GM12878 (cell line): Measurements from ENCODE around the gene NPRL2. TPM values are rescaled to one million over a fixed set of nuclear protein-coding genes. Genes with fewer than 3 reads are reported as not detected.

Experiments used
- ATAC-seq: fragments of 200-7000 bp; cut with Tn5 transposase; 3 replicates; pipeline ENCODE4 v1.9.1; 2020; ENCODE audit warnings: mild to moderate bottlenecking, moderate library complexity
- BruUV-seq: library from RNA; stranded (reverse); fragments of 400-500 nt; replicated peaks from 2 replicates; lab custom pipeline; 2021; lab: Mats Ljungman, UMichigan
- CTCF ChIA-PET: fragments of 300-600 bp; sonication (Branson Sonifier 250); formaldehyde crosslinking; extraction: SDS; loops from one replicate; lab custom pipeline; 2021; ENCODE audit warnings: inconsistent platforms; lab: Yijun Ruan, JAX
- POLR2A ChIA-PET: fragments of 350-600 bp; formaldehyde crosslinking; extraction: SDS; loops from one replicate; lab custom pipeline; 2021; ENCODE audit warnings: inconsistent platforms; lab: Charles Lee
- RAD21 ChIA-PET: fragments of 300-600 bp; sonication (Branson Sonifier 250); formaldehyde crosslinking; loops from one replicate; lab custom pipeline; 2023; ENCODE audit warnings: antibody characterized with exemption; ENCODE audit not compliant: unreplicated experiment; lab: Charles Lee
- SMC1A ChIA-PET: fragments of 300-600 bp; sonication (Branson Sonifier 250); formaldehyde crosslinking; loops from one replicate; lab custom pipeline; 2023; ENCODE audit not compliant: unreplicated experiment, uncharacterized antibody; lab: Charles Lee
- DNase-seq: peaks from one replicate; pipeline ENCODE4 v3.0.0-alpha.2; 2011; ENCODE audit warnings: low read depth, low spot score
- FAIRE-seq: peaks from 3 replicates; lab custom pipeline; 2011; peaks lifted over from hg19 to GRCh38; lab: Jason Lieb, UNC
- H2AFZ ChIP-seq: 2 replicates; pipeline ENCODE4 v1.6.0; 2011; ENCODE audit warnings: low read depth, low read length, control low read depth; ENCODE audit not compliant: control insufficient read depth
- H3K27ac ChIP-seq: 2 replicates; pipeline ENCODE4 v1.5.1; 2011; ENCODE audit warnings: control low read depth; ENCODE audit not compliant: control insufficient read depth, insufficient read depth
- H3K27me3 ChIP-seq, 2 experiments: replicated peaks in 1 of 2; 2 replicates each; pipeline versions ENCODE4 v1.6.0 to v1.6.1; 2011; ENCODE audit warnings: low read length in 1 of 2; ENCODE audit not compliant: control insufficient read depth in 2 of 2, insufficient read depth in 2 of 2
- H3K36me3 ChIP-seq, 2 experiments: 2 replicates each; pipeline ENCODE4 v1.5.1; 2011; ENCODE audit warnings: low read length in 1 of 2; ENCODE audit not compliant: control insufficient read depth in 2 of 2, insufficient read depth in 2 of 2
- H3K4me1 ChIP-seq: 2 replicates; pipeline ENCODE4 v1.6.1; 2011; ENCODE audit warnings: mild to moderate bottlenecking, low read length, moderate library complexity, mixed read lengths; ENCODE audit not compliant: control insufficient read depth, insufficient read depth
- H3K4me2 ChIP-seq: 2 replicates; pipeline ENCODE4 v1.6.0; 2011; ENCODE audit warnings: control low read depth; ENCODE audit not compliant: control insufficient read depth, insufficient read depth
- H3K4me3 ChIP-seq: fragments of 200-600 bp; sonication (generic); 2 replicates; pipeline ENCODE4 v1.5.1; 2016
- H3K79me2 ChIP-seq: 2 replicates; pipeline ENCODE4 v1.6.0; 2011; ENCODE audit warnings: low read length; ENCODE audit not compliant: control insufficient read depth, insufficient read depth
- H3K9ac ChIP-seq: 2 replicates; pipeline ENCODE4 v1.8.0; 2011; ENCODE audit warnings: low read length, control low read depth, mixed read lengths; ENCODE audit not compliant: control insufficient read depth, insufficient read depth
- H3K9me3 ChIP-seq: replicated peaks from 3 replicates; pipeline ENCODE4 v1.5.1; 2011; ENCODE audit warnings: mild to moderate bottlenecking, low read length; ENCODE audit not compliant: control insufficient read depth, insufficient read depth
- H4K20me1 ChIP-seq: 2 replicates; pipeline ENCODE4 v1.6.0; 2011; ENCODE audit not compliant: control insufficient read depth, insufficient read depth
- HDGF ChIP-seq: fragments of 450-650 bp; IDR thresholded peaks from 2 replicates; pipeline ENCODE4 v1.6.1; 2016; ENCODE audit warnings: antibody characterized with exemption
- IRF4 ChIP-seq: IDR thresholded peaks from 2 replicates; pipeline ENCODE4 v1.6.1; 2011; ENCODE audit warnings: low read depth, low read length
- MTA2 ChIP-seq: fragments of 450-650 bp; IDR thresholded peaks from 2 replicates; pipeline ENCODE4 v1.6.1; 2016; ENCODE audit warnings: low read depth, mild to moderate bottlenecking, moderate library complexity
- MXI1 ChIP-seq: fragments of 150-350 bp; IDR thresholded peaks from 2 replicates; pipeline ENCODE4 v1.6.1; 2011; ENCODE audit warnings: low read depth, mild to moderate bottlenecking, inconsistent platforms, low read length, improper control_type of control experiment
- NFYA ChIP-seq: IDR thresholded peaks from 2 replicates; pipeline ENCODE4 v1.6.1; 2011; ENCODE audit warnings: low read depth, mild to moderate bottlenecking, low read length, improper control_type of control experiment, borderline replicate concordance
- NFYB ChIP-seq: IDR thresholded peaks from 2 replicates; pipeline ENCODE4 v1.6.1; 2011; ENCODE audit warnings: low read depth, mild to moderate bottlenecking, low read length, improper control_type of control experiment, moderate library complexity; ENCODE audit not compliant: insufficient read depth
- PAX8 ChIP-seq: fragments of 450-650 bp; IDR thresholded peaks from 2 replicates; pipeline ENCODE4 v1.6.1; 2017; ENCODE audit warnings: mild to moderate bottlenecking, moderate library complexity
- PML ChIP-seq: IDR thresholded peaks from 2 replicates; pipeline ENCODE4 v1.6.1; 2012; ENCODE audit warnings: low read length, inconsistent platforms
- POLR2AphosphoS2 ChIP-seq: IDR thresholded peaks from 2 replicates; pipeline ENCODE4 v1.6.1; 2011; ENCODE audit warnings: low read depth, mild to moderate bottlenecking, low read length, improper control_type of control experiment, moderate library complexity
- POU2F2 ChIP-seq: IDR thresholded peaks from 3 replicates; pipeline ENCODE4 v1.6.1; 2011; ENCODE audit warnings: low read depth, mild to moderate bottlenecking, low read length, borderline replicate concordance
- STAT1 ChIP-seq: fragments of 450-650 bp; conservative IDR thresholded peaks from 2 replicates; pipeline ENCODE4 v1.6.1; 2014; ENCODE audit warnings: antibody characterized with exemption, mild to moderate bottlenecking
- TCF12 ChIP-seq: IDR thresholded peaks from 2 replicates; pipeline ENCODE4 v1.6.1; 2011; ENCODE audit warnings: low read depth, mild to moderate bottlenecking, low read length
- ZZZ3 ChIP-seq: IDR thresholded peaks from 2 replicates; pipeline ENCODE4 v1.6.1; 2011; ENCODE audit warnings: low read depth; ENCODE audit not compliant: control insufficient read depth, insufficient read length
- WGBS: methylation state at CpG from one replicate; pipeline ENCODE4 v1.1.6; 2016; ENCODE audit warnings: low lambda C conversion rate; ENCODE audit not compliant: insufficient replicate concordance, insufficient coverage; ENCODE audit errors: missing lambda C conversion rate; 5-methylcytosine and 5-hydroxymethylcytosine counted together
- in situ Hi-C: fragments of 300-500 bp; cut with MboI; formaldehyde crosslinking; loops from 9 replicates; pipeline ENCODE4 v1.14.3; 2018; ENCODE audit warnings: mixed read lengths
- intact Hi-C: fragments of 100-400 bp; cut with micrococcal nuclease; formaldehyde crosslinking; loops from one replicate; pipeline ENCODE4 v1.14.2; 2022; ENCODE audit not compliant: unreplicated experiment
- polyA plus RNA-seq, 11 experiments: library from polyadenylated mRNA; depleted of rRNA in 4 of 11; unstranded in 6 of 11; stranded (reverse) in 5 of 11; fragments of >200 nt; fragmentation: Nextera tagmentation in 4 of 11; fragmentation: Illumina TruSeq in 1 of 11; extraction: Ambion mirVana in 4 of 11; extraction: Trizol in 1 of 11; gene quantifications; 1 replicate in 1 of 11; 2 replicates in 10 of 11; pipeline versions ENCODE4 v1.2.1 to v1.2.3, GENCODE V29; 2011 to 2016; ENCODE audit warnings: inconsistent platforms in 2 of 11, missing spikeins in 2 of 11, low read depth in 1 of 11
- total RNA-seq, 4 experiments: library from RNA; depleted of rRNA in 3 of 4; stranded (reverse); fragments of >200 nt in 3 of 4; fragmentation: Illumina TruSeq in 1 of 4; extraction: Trizol in 1 of 4; gene quantifications; 2 replicates each; pipeline versions ENCODE4 v1.2.1 to v1.2.3, GENCODE V29; 2013 to 2021
- TF ChIP-seq, protein P1 (sequence below): IDR thresholded peaks from 2 replicates; pipeline ENCODE4 v1.6.1; 2012; ENCODE audit warnings: low read depth, low read length, improper control_type of control experiment
- TF ChIP-seq, protein P2 (sequence below): IDR thresholded peaks from 2 replicates; pipeline ENCODE4 v1.6.1; 2012; ENCODE audit warnings: low read depth, low read length, improper control_type of control experiment
- TF ChIP-seq, protein P3 (sequence below): IDR thresholded peaks from 2 replicates; pipeline ENCODE4 v1.6.1; 2012; ENCODE audit warnings: improper control_type of control experiment, low read depth, low read length; ENCODE audit not compliant: insufficient replicate concordance

Gene NPRL2
- total and polyA plus RNA-seq, 10 of the 15 experiments (the other 5 are each of a cell fraction or from before 2014, with no cell fraction given), result 17.8 to 54.2 (median 32.9) TPM

DNA sequence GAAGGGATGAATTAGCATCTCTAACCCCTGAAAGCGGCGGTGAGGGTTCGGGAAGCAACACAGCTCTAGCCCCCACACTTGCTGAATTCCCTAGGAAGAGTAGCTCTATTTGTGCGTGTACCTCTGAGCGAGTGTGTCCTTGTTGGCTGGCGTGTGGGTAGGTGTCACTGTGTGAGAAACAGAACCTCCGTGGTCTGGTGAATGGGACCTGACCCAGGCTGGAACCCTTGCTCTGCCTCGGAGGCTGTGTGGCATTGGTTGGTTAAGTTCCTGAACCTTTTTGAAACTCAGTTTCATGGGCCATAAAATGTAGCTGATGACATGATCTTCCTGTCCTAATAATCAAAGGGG lies 9.2 kb upstream of the NPRL2 start (continued):
- TF ChIP-seq IRF4 (no peak), PML (no peak), PAX8 (no peak), POU2F2 (no peak), POLR2AphosphoS2 (no peak)
- TF ChIP-seq, protein P1, sequence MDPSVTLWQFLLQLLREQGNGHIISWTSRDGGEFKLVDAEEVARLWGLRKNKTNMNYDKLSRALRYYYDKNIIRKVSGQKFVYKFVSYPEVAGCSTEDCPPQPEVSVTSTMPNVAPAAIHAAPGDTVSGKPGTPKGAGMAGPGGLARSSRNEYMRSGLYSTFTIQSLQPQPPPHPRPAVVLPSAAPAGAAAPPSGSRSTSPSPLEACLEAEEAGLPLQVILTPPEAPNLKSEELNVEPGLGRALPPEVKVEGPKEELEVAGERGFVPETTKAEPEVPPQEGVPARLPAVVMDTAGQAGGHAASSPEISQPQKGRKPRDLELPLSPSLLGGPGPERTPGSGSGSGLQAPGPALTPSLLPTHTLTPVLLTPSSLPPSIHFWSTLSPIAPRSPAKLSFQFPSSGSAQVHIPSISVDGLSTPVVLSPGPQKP, result no peak

DNA sequence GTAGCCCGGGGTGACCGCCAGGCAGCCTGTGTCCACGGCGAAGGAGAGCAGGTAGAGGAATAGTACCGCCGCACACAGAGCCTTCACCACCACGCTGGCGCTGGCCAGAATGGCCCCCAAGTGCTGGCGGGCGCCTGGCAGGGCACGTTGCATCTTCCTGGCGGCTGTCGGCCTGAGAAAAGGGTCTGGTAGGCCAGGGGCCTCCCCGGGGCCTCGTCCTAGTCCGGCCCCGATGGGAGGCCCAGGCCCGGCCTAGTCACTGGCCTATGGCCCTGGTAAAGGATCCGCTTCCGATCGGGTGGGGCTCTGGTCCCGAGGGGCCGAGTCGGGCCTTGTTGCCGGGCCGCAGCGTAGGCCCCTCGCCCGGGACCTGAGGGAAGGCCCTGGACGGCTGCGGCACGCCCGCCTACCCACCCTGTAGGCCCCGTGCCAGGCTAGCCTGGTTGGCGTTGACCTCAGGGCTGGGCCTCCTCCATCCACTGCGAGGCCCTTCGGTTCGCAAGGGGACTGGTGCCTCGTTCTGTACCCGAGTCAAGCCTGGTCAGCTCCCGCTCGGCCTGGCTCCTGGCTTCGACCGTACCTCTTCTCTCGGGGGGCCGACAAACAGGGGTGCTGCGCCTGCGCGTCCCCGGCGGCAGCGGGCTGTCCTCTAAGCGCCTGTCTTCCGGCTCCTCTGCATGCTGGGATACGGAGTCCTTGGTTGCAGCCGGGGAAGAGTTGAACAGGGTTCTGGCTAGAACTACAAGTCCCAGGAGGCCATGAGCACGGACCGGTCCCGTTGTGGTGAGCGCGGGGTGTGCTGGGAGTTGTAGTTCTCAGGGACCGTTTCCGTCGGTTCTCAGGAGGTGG lies 8.6 kb upstream of the NPRL2 start, which contains the start of gene TMEM115:
Gene TMEM115, minus strand, starts transcription at position 611 of the 849 bp plus-strand sequence. Its CDS starts 458 bp downstream, at position 153.
- ATAC-seq (peak; percentile 99), DNase-seq (peak; percentile 93), FAIRE-seq (peak; percentile 99)
- H3K36me3 ChIP-seq, result peaks cover 3 to 17% of the 10 kb centered on the region in 2 experiments; a peak in 2 of 4 replicates
- ChIA-PET SMC1A (interaction anchor here (0.5 to 1.0 kb wide), 3 partner anchors 9 to 1213 kb away, joined by 4 read pairs; partner anchors contain the start of genes CYB561D2 and NPRL2), RAD21 (no interaction called here), CTCF (interaction anchor here (0.6 to 0.9 kb wide), 2 partner anchors 16 to 195 kb away, joined by 4 read pairs; no protein-coding TSS in a partner anchor), POLR2A (interaction anchor here (0.6 to 3.2 kb wide), 3 partner anchors 9 to 227 kb away, joined by 3 to 24 read pairs (median 5); partner anchors contain the start of genes CYB561D2 and NPRL2)
- TSS peak; percentile 84 for BruUV-seq
- H3K4me3 ChIP-seq, result peak within 1 kb of the TSS; percentile 78
- H3K27me3 ChIP-seq, result no peaks in the 10 kb centered on the region
- H3K9me3 ChIP-seq, result no peaks in the 10 kb centered on the region
- intact Hi-C loops, result loop anchor here (1.0 kb wide), 1 partner anchor 8 kb away; no protein-coding TSS in a partner anchor
- in situ Hi-C loops, result loop anchor here (10.0 kb wide), 1 partner anchor 1026 kb away; the partner anchor contains the start of gene MANF
- peak within 1 kb of the TSS; percentile 99 for H2AFZ ChIP-seq
- peak within 1 kb of the TSS; percentile 63 for H3K27ac ChIP-seq
- WGBS, result 1% methylated on average over 64 of the region's 64 CpGs
- peak within 1 kb of the TSS; percentile 97 for H3K4me2 ChIP-seq
- peak within 1 kb of the TSS; percentile 85 for H3K9ac ChIP-seq
- peaks cover 33% of the 10 kb centered on the region for H3K79me2 ChIP-seq
- peaks cover 18% of the 10 kb centered on the region for H3K4me1 ChIP-seq
- H4K20me1 ChIP-seq, result peaks cover 2% of the 10 kb centered on the region; the same call in 1 of the 2 replicates
- TF ChIP-seq HDGF (no peak), MTA2 (no peak), NFYB (no peak), MXI1 (no peak; the same call in 1 of the 2 replicates), NFYA (no peak), STAT1 (no peak; the same call in 1 of the 2 replicates), ZZZ3 (no peak), TCF12 (0 out of 2 replicates have a peak, but pooled peaks have one; percentile 37)
- TF ChIP-seq, protein P2, sequence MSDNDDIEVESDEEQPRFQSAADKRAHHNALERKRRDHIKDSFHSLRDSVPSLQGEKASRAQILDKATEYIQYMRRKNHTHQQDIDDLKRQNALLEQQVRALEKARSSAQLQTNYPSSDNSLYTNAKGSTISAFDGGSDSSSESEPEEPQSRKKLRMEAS, result peak; percentile 53; the same call in 1 of the 2 replicates
- TF ChIP-seq, protein P3, sequence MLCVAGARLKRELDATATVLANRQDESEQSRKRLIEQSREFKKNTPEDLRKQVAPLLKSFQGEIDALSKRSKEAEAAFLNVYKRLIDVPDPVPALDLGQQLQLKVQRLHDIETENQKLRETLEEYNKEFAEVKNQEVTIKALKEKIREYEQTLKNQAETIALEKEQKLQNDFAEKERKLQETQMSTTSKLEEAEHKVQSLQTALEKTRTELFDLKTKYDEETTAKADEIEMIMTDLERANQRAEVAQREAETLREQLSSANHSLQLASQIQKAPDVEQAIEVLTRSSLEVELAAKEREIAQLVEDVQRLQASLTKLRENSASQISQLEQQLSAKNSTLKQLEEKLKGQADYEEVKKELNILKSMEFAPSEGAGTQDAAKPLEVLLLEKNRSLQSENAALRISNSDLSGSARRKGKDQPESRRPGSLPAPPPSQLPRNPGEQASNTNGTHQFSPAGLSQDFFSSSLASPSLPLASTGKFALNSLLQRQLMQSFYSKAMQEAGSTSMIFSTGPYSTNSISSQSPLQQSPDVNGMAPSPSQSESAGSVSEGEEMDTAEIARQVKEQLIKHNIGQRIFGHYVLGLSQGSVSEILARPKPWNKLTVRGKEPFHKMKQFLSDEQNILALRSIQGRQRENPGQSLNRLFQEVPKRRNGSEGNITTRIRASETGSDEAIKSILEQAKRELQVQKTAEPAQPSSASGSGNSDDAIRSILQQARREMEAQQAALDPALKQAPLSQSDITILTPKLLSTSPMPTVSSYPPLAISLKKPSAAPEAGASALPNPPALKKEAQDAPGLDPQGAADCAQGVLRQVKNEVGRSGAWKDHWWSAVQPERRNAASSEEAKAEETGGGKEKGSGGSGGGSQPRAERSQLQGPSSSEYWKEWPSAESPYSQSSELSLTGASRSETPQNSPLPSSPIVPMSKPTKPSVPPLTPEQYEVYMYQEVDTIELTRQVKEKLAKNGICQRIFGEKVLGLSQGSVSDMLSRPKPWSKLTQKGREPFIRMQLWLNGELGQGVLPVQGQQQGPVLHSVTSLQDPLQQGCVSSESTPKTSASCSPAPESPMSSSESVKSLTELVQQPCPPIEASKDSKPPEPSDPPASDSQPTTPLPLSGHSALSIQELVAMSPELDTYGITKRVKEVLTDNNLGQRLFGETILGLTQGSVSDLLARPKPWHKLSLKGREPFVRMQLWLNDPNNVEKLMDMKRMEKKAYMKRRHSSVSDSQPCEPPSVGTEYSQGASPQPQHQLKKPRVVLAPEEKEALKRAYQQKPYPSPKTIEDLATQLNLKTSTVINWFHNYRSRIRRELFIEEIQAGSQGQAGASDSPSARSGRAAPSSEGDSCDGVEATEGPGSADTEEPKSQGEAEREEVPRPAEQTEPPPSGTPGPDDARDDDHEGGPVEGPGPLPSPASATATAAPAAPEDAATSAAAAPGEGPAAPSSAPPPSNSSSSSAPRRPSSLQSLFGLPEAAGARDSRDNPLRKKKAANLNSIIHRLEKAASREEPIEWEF, result no peak
